HepG2 (cell line): Measurements from ENCODE around the gene TOP2B. TPM values are rescaled to one million over a fixed set of nuclear protein-coding genes. Genes with fewer than 3 reads are reported as not detected.
A peak's percentile ranks its signal among the peaks of the same experiment; 100 is the strongest.

ENCODE experiments used
- ATAC-seq: fragments of 200-7000 bp; cut with Tn5 transposase; 3 replicates; pipeline ENCODE4 v1.9.1; 2020; ENCODE audit warnings: mild to moderate bottlenecking, moderate library complexity
- BruUV-seq: library from RNA; stranded (reverse); fragments of 400-500 nt; replicated peaks from 2 replicates; lab custom pipeline; 2021; lab: Mats Ljungman, UMichigan
- CTCF ChIA-PET: fragments of 300-600 bp; formaldehyde crosslinking; extraction: SDS; loops from one replicate; lab custom pipeline; 2021; ENCODE audit warnings: low total read pairs, inconsistent platforms, low intra/inter-chr PET ratio; lab: Yijun Ruan, JAX
- POLR2A ChIA-PET: fragments of 350-600 bp; sonication (Branson Sonifier 250); formaldehyde crosslinking; loops from one replicate; lab custom pipeline; 2020; ENCODE audit warnings: antibody characterized with exemption, inconsistent platforms; lab: Yijun Ruan, JAX
- DNase-seq: peaks from one replicate; pipeline ENCODE4 v3.0.0-alpha.2; 2015; ENCODE audit warnings: low spot score
- FAIRE-seq: peaks from 3 replicates; lab custom pipeline; 2011; peaks lifted over from hg19 to GRCh38; lab: Jason Lieb, UNC
- H2AFZ ChIP-seq: one replicate; pipeline ENCODE4 v1.6.1; 2011; ENCODE audit warnings: low read length, inconsistent platforms
- H3K27ac ChIP-seq: fragments of 300-600 bp; 3 replicates; pipeline ENCODE4 v1.8.0; 2011; ENCODE audit warnings: mixed run types, mild to moderate bottlenecking, mixed read lengths, low read length, inconsistent platforms; ENCODE audit not compliant: insufficient read depth; ENCODE audit errors: extremely low read length
- H3K27me3 ChIP-seq, 2 experiments: fragments of 200-600 bp in 1 of 2; 2 replicates in 1 of 2; 3 replicates in 1 of 2; pipeline versions ENCODE4 v1.6.0 to v1.8.0; 2011; ENCODE audit warnings: low read length in 2 of 2, mild to moderate bottlenecking in 2 of 2, moderate library complexity in 2 of 2, inconsistent platforms in 1 of 2; ENCODE audit not compliant: insufficient read depth in 2 of 2, control insufficient read depth in 1 of 2
- H3K36me3 ChIP-seq, 2 experiments: fragments of 200-600 bp in 1 of 2; replicated peaks in 1 of 2; 2 replicates in 1 of 2; 3 replicates in 1 of 2; pipeline versions ENCODE4 v1.5.1 to v1.8.0; 2011; ENCODE audit warnings: low read length in 2 of 2, inconsistent platforms in 1 of 2; ENCODE audit not compliant: insufficient read depth in 2 of 2, control insufficient read depth in 1 of 2
- H3K4me1 ChIP-seq: 2 replicates; pipeline ENCODE4 v1.5.1; 2012; ENCODE audit warnings: low read length, inconsistent platforms; ENCODE audit not compliant: insufficient read depth
- H3K4me2 ChIP-seq: 2 replicates; pipeline ENCODE4 v1.6.0; 2011; ENCODE audit warnings: low read depth, low read length, inconsistent platforms
- H3K4me3 ChIP-seq, 3 experiments: fragments of 200-600 bp in 1 of 3; sonication (generic), shearing (Covaris generic) in 1 of 3; replicated peaks in 1 of 3; 2 replicates each; pipeline ENCODE4 v1.5.1; 2011 to 2016; ENCODE audit warnings: low read length in 3 of 3, inconsistent platforms in 2 of 3, low read depth in 2 of 3, mild to moderate bottlenecking in 2 of 3, control low read depth in 1 of 3, mixed read lengths in 1 of 3; ENCODE audit not compliant: insufficient read depth in 1 of 3
- H3K79me2 ChIP-seq: one replicate; pipeline ENCODE4 v1.6.1; 2011; ENCODE audit warnings: low read length, inconsistent platforms; ENCODE audit not compliant: insufficient read depth
- H3K9ac ChIP-seq: 2 replicates; pipeline ENCODE4 v1.6.0; 2011; ENCODE audit warnings: mild to moderate bottlenecking, low read depth, low read length, inconsistent platforms; ENCODE audit not compliant: insufficient read depth
- H3K9me3 ChIP-seq: 2 replicates; pipeline ENCODE4 v1.5.1; 2012; ENCODE audit warnings: mild to moderate bottlenecking, low read length
- H4K20me1 ChIP-seq: 2 replicates; pipeline ENCODE4 v1.6.0; 2011; ENCODE audit warnings: inconsistent platforms, mild to moderate bottlenecking, low read length, moderate library complexity; ENCODE audit not compliant: insufficient read depth
- FOXP4 ChIP-seq: sonication (generic); formaldehyde crosslinking; IDR thresholded peaks from 2 replicates; pipeline ENCODE4 v1.4.0; 2020; ENCODE audit warnings: missing genetic modification reagents
- MED13 ChIP-seq: sonication (generic); formaldehyde crosslinking; IDR thresholded peaks from 2 replicates; pipeline ENCODE4 v1.5.0; 2020; ENCODE audit warnings: missing genetic modification reagents
- NRL ChIP-seq: sonication (generic); formaldehyde crosslinking; IDR thresholded peaks from 2 replicates; pipeline ENCODE4 v1.5.0; 2020; ENCODE audit warnings: missing genetic modification reagents, mild to moderate bottlenecking, moderate library complexity, borderline replicate concordance
- SOX5 ChIP-seq: IDR thresholded peaks from 2 replicates; pipeline ENCODE4 v1.6.1; 2016; ENCODE audit warnings: borderline replicate concordance
- THYN1 ChIP-seq: sonication (generic); formaldehyde crosslinking; IDR thresholded peaks from 2 replicates; pipeline ENCODE4 v1.8.1; 2023; ENCODE audit warnings: low read depth, mild to moderate bottlenecking, moderate library complexity, missing genetic modification reagents, borderline replicate concordance
- ZNF383 ChIP-seq: sonication (generic); formaldehyde crosslinking; IDR thresholded peaks from 2 replicates; pipeline ENCODE4 v1.4.0; 2020; ENCODE audit warnings: missing genetic modification reagents, mild to moderate bottlenecking, borderline replicate concordance
- in situ Hi-C: cut with HindIII; loops from 2 replicates; pipeline ENCODE4 v1.10.0; 2017; ENCODE audit warnings: low pct_unique_long_range_greater_than_20kb; ENCODE audit not compliant: extremely low pct_ligation_motif_present
- intact Hi-C: fragments of 100-400 bp; cut with micrococcal nuclease; formaldehyde crosslinking; loops from one replicate; pipeline ENCODE4 v1.10.0; 2022; ENCODE audit not compliant: unreplicated experiment
- polyA plus RNA-seq, 8 experiments: library from polyadenylated mRNA; depleted of rRNA in 3 of 8; stranded (reverse) in 7 of 8; unstranded in 1 of 8; fragments of >200 nt; fragmentation: Illumina TruSeq in 4 of 8; extraction: Trizol in 4 of 8; gene quantifications; 2 replicates each; pipeline versions ENCODE4 v1.2.1 to v1.2.3, GENCODE V29; 2011 to 2016; ENCODE audit warnings: low read depth in 4 of 8, missing spikeins in 1 of 8, mixed read lengths in 1 of 8; ENCODE audit not compliant: insufficient read depth in 1 of 8
- total RNA-seq, 5 experiments: library from RNA; depleted of rRNA; stranded (reverse); fragments of >200 nt; fragmentation: Illumina TruSeq; extraction: Trizol; gene quantifications; 2 replicates each; pipeline ENCODE4 v1.2.3, GENCODE V29; 2016; ENCODE audit warnings: low read depth in 1 of 5
- TF ChIP-seq, protein P1 (sequence below): sonication (generic); formaldehyde crosslinking; conservative IDR thresholded peaks from 2 replicates; pipeline ENCODE4 v1.4.0; 2020; ENCODE audit warnings: mild to moderate bottlenecking, missing genetic modification reagents, moderate library complexity

Gene TOP2B
- total and polyA plus RNA-seq, 2 of the 13 experiments (the other 11 are each of a cell fraction or from before 2014, with no cell fraction given): 27.6 to 88.1 TPM

GRCh38 chr3:25593001-25593400 lies 71.7 kb downstream of the TOP2B start:
- Histone ChIP-seq H3K4me1 (peaks cover 19% of the 10 kb centered on the region), H2AFZ (no peak overlapping the region), H3K9ac (no peak overlapping the region), H4K20me1 (no peaks in the 10 kb centered on the region), H3K36me3 (peaks cover 2% of the 10 kb centered on the region in 2 experiments; a peak in 3 of 5 replicates), H3K27me3 (no peaks in the 10 kb centered on the region), H3K79me2 (no peaks in the 10 kb centered on the region), H3K9me3 (no peaks in the 10 kb centered on the region), H3K4me2 (peak overlapping the region; percentile 55; the same call in 1 of the 2 replicates), H3K4me3 (no peak overlapping the region), H3K27ac (no peak overlapping the region)
- ATAC-seq (no peak), DNase-seq (no peak), FAIRE-seq (no peak)
- no peak for TF ChIP-seq NRL (CRISPR knock-in tag)
- TF ChIP-seq MED13 (CRISPR knock-in tag): no peak
- TF ChIP-seq, protein P1, sequence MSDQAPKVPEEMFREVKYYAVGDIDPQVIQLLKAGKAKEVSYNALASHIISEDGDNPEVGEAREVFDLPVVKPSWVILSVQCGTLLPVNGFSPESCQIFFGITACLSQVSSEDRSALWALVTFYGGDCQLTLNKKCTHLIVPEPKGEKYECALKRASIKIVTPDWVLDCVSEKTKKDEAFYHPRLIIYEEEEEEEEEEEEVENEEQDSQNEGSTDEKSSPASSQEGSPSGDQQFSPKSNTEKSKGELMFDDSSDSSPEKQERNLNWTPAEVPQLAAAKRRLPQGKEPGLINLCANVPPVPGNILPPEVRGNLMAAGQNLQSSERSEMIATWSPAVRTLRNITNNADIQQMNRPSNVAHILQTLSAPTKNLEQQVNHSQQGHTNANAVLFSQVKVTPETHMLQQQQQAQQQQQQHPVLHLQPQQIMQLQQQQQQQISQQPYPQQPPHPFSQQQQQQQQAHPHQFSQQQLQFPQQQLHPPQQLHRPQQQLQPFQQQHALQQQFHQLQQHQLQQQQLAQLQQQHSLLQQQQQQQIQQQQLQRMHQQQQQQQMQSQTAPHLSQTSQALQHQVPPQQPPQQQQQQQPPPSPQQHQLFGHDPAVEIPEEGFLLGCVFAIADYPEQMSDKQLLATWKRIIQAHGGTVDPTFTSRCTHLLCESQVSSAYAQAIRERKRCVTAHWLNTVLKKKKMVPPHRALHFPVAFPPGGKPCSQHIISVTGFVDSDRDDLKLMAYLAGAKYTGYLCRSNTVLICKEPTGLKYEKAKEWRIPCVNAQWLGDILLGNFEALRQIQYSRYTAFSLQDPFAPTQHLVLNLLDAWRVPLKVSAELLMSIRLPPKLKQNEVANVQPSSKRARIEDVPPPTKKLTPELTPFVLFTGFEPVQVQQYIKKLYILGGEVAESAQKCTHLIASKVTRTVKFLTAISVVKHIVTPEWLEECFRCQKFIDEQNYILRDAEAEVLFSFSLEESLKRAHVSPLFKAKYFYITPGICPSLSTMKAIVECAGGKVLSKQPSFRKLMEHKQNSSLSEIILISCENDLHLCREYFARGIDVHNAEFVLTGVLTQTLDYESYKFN (CRISPR knock-in tag): no peak
- TF ChIP-seq FOXP4 (CRISPR knock-in tag): no peak
- TF ChIP-seq SOX5 (CRISPR knock-in tag): no peak
- TF ChIP-seq ZNF383 (CRISPR knock-in tag): no peak
- no peak for TF ChIP-seq THYN1 (CRISPR knock-in tag)
- ChIA-PET CTCF (interaction anchor here (0.9 to 3.7 kb wide), 3 partner anchors 60 to 819 kb away, joined by 4 to 14 read pairs (median 4); no protein-coding TSS in a partner anchor), POLR2A (no interaction called here)
- no TSS peak for BruUV-seq
- in situ Hi-C loops: loop anchor here (10.0 kb wide), 2 partner anchors 628 to 818 kb away; no protein-coding TSS in a partner anchor
- intact Hi-C loops: loop anchor here (2.0 to 10.0 kb wide), 3 partner anchors 158 to 908 kb away; no protein-coding TSS in a partner anchor
